ENCODE measurements around the gene THUMPD1. TPM values are rescaled to one million over a fixed set of nuclear protein-coding genes. Genes with fewer than 3 reads are reported as not detected.
"Not testable (repeated sequence)": the region's sequence is repeated elsewhere in the genome, so short reads cannot be mapped to it uniquely, and the experiment has no call there.

THUMPD1 gene
- total RNA-seq, 4 donors from 2014 or later, result 37.6 to 139 (median 50.2) TPM

DNA sequence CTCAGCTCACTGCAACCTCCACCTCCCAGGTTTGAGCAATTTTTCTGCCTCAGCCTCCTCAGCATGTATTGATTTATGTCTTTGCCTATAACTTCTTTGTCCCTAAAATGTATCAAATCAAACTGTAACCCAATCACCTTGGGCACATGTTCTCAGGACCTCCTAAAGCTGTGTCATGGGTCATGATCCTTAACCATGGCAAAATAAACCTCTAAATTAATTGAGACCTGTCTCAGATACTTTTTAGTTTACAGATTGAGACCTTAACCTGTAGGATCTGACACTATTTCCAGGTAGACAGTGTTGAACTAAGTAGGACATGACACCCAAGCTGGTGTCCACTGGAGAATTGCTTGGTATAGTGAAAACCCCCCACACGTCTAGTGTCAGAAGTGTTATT is 19.6 kb upstream of the THUMPD1 start:
- Histone ChIP-seq H3K36me3 (no peaks in the 10 kb centered on the region), H3K9me3 (no peaks in the 10 kb centered on the region), H3K27ac (no peak overlapping the region), H3K4me1 (no peaks in the 10 kb centered on the region), H3K27me3 (no peaks in the 10 kb centered on the region), H3K4me3 (no peak overlapping the region)
- intact Hi-C loops (cut with DNase I; ENCODE audit: low total_unique reads), result no loop called here
- DNase-seq, result no peak
- no peak for TF ChIP-seq POLR2A (IDR thresholded peaks at IDR 0.05)
- TF ChIP-seq, protein P1, sequence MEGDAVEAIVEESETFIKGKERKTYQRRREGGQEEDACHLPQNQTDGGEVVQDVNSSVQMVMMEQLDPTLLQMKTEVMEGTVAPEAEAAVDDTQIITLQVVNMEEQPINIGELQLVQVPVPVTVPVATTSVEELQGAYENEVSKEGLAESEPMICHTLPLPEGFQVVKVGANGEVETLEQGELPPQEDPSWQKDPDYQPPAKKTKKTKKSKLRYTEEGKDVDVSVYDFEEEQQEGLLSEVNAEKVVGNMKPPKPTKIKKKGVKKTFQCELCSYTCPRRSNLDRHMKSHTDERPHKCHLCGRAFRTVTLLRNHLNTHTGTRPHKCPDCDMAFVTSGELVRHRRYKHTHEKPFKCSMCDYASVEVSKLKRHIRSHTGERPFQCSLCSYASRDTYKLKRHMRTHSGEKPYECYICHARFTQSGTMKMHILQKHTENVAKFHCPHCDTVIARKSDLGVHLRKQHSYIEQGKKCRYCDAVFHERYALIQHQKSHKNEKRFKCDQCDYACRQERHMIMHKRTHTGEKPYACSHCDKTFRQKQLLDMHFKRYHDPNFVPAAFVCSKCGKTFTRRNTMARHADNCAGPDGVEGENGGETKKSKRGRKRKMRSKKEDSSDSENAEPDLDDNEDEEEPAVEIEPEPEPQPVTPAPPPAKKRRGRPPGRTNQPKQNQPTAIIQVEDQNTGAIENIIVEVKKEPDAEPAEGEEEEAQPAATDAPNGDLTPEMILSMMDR (IDR thresholded peaks at IDR 0.05), result no peak

DNA sequence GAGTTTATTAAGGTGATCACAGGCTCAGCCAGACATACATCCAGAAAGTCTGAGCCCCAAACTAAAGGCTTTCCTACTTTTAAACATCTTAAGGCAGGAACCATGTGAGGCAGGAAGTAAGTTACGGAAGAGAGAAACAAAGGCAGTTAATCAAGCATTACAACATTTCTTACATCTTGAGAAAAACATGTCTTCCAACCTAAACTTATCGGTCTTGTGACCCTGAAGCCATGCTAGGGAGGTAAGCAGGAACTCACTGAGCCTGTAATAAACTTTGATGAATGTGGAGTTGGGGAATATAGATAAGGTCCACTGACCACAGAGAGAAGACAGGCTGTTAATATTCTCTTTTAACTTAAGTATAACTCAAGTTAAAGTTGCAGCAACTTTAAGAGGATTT is 18.7 kb upstream of the THUMPD1 start:
- DNase-seq, result no peak
- Histone ChIP-seq H3K4me3 (no peak overlapping the region), H3K4me1 (no peaks in the 10 kb centered on the region), H3K27me3 (no peaks in the 10 kb centered on the region), H3K27ac (no peak overlapping the region), H3K9me3 (no peaks in the 10 kb centered on the region), H3K36me3 (no peaks in the 10 kb centered on the region)
- TF ChIP-seq, protein P1 (IDR thresholded peaks at IDR 0.05), result no peak
- TF ChIP-seq POLR2A (IDR thresholded peaks at IDR 0.05), result no peak
- intact Hi-C loops (cut with DNase I; ENCODE audit: low total_unique reads), result no loop called here

GRCh38 chr16:20755799-20756198 is 14.2 kb upstream of the THUMPD1 start:
- intact Hi-C loops (cut with DNase I; ENCODE audit: low total_unique reads); H3K4me1 ChIP-seq; H3K4me3 ChIP-seq; H3K36me3 ChIP-seq; H3K27ac ChIP-seq; H3K27me3 ChIP-seq; DNase-seq; H3K9me3 ChIP-seq: not testable (repeated sequence)

GRCh38 chr16:20755238-20755637 is 13.6 kb upstream of the THUMPD1 start:
- no peak overlapping the region for H3K4me3 ChIP-seq
- no peak overlapping the region for H3K27ac ChIP-seq
- DNase-seq, result no peak
- H3K27me3 ChIP-seq, result no peaks in the 10 kb centered on the region
- no peaks in the 10 kb centered on the region for H3K9me3 ChIP-seq
- H3K36me3 ChIP-seq, result no peaks in the 10 kb centered on the region
- H3K4me1 ChIP-seq, result no peaks in the 10 kb centered on the region
- intact Hi-C loops (cut with DNase I; ENCODE audit: low total_unique reads), result no loop called here
- no peak for TF ChIP-seq POLR2A (IDR thresholded peaks at IDR 0.05)
- TF ChIP-seq, protein P1 (IDR thresholded peaks at IDR 0.05), result no peak

- TF ChIP-seq, protein P1 (IDR thresholded peaks at IDR 0.05), result no peak
- TF ChIP-seq POLR2A (IDR thresholded peaks at IDR 0.05), result no peak
- intact Hi-C loops (cut with DNase I; ENCODE audit: low total_unique reads), result no loop called here
Measured at GRCh38 chr16:20753727-20754126, 12.1 kb upstream of the THUMPD1 start.

DNA sequence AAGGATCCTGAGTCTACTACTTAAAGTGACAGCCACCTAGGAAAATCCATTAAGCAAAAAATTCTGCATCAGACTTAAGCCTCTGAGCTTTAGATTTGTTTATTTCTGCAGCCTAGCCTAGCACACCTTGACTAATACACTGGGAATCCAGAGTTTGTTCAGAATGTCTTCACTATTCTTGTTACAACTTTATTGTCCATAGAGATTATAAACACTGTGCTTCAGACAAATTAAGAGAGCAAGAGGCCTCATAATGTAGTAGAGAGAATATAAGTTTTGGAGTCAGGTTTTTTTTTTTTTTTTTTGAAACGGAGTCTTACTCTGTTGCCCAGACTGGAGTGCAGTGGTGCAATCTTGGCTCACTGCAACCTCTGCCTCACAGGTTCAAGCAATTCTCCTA is 8.9 kb upstream of the THUMPD1 start:
- no peaks in the 10 kb centered on the region for H3K4me1 ChIP-seq
- H3K27me3 ChIP-seq, result no peaks in the 10 kb centered on the region
- DNase-seq, result no peak
- intact Hi-C loops (cut with DNase I; ENCODE audit: low total_unique reads), result no loop called here
- no peaks in the 10 kb centered on the region for H3K36me3 ChIP-seq
- no peak overlapping the region for H3K4me3 ChIP-seq
- H3K9me3 ChIP-seq, result no peaks in the 10 kb centered on the region
- TF ChIP-seq, protein P1 (IDR thresholded peaks at IDR 0.05), result no peak
- TF ChIP-seq POLR2A (IDR thresholded peaks at IDR 0.05), result no peak
- H3K27ac ChIP-seq, result no peak overlapping the region

More at GRCh38 chr16:20753727-20754126, 12.1 kb upstream of the THUMPD1 start:
- H3K4me3 ChIP-seq, result no peak overlapping the region
- no peak for DNase-seq
- H3K36me3 ChIP-seq, result no peaks in the 10 kb centered on the region
- H3K4me1 ChIP-seq, result no peaks in the 10 kb centered on the region
- no peaks in the 10 kb centered on the region for H3K9me3 ChIP-seq
- no peak overlapping the region for H3K27ac ChIP-seq
- no peaks in the 10 kb centered on the region for H3K27me3 ChIP-seq
